Endothelial cell of umbilical vein (primary cell): ENCODE measurements around the gene TCERG1L. TPM values are rescaled to one million over a fixed set of nuclear protein-coding genes. Genes with fewer than 3 reads are reported as not detected.

ENCODE experiments used
- BruUV-seq: library from RNA; stranded (reverse); fragments of 400-500 nt; replicated peaks from 2 replicates; lab custom pipeline; 2021; lab: Mats Ljungman, UMichigan
- CTCF ChIA-PET: fragments of 300-600, 350-600 bp; sonication (Branson Sonifier 250); formaldehyde crosslinking; loops from one replicate; lab custom pipeline; 2021; ENCODE audit warnings: antibody characterized with exemption, inconsistent platforms; lab: Charles Lee
- POLR2A ChIA-PET: fragments of 300-600, 350-600 bp; sonication (Branson Sonifier 250); formaldehyde crosslinking; loops from one replicate; lab custom pipeline; 2021; ENCODE audit warnings: antibody characterized with exemption, inconsistent platforms; lab: Charles Lee
- DNase-seq: peaks from one replicate; pipeline ENCODE4 v3.0.0-alpha.2; 2011; ENCODE audit warnings: low read depth, low spot score
- FAIRE-seq: peaks from 2 replicates; lab custom pipeline; 2011; peaks lifted over from hg19 to GRCh38; lab: Jason Lieb, UNC
- H2AFZ ChIP-seq: 2 replicates; pipeline ENCODE4 v1.6.0; 2012; ENCODE audit warnings: low read depth, low read length, control low read depth, inconsistent platforms
- H3K27ac ChIP-seq: 2 replicates; pipeline ENCODE4 v1.5.1; 2011; ENCODE audit warnings: low read depth, mild to moderate bottlenecking, control low read depth, low read length, moderate library complexity; ENCODE audit not compliant: insufficient read depth
- H3K27me3 ChIP-seq, 2 experiments: 2 replicates each; pipeline versions ENCODE4 v1.6.0 to v1.6.1; 2011; ENCODE audit warnings: low read length in 2 of 2, mixed read lengths in 1 of 2; ENCODE audit not compliant: control insufficient read depth in 2 of 2, insufficient read depth in 2 of 2
- H3K36me3 ChIP-seq, 2 experiments: 2 replicates in 1 of 2; 3 replicates in 1 of 2; pipeline ENCODE4 v1.5.1; 2011; ENCODE audit warnings: low read length in 2 of 2, mild to moderate bottlenecking in 1 of 2, moderate library complexity in 1 of 2; ENCODE audit not compliant: control insufficient read depth in 2 of 2, insufficient read depth in 2 of 2; ENCODE audit errors: extremely low read depth in 1 of 2
- H3K4me1 ChIP-seq: 3 replicates; pipeline ENCODE4 v1.5.1; 2011; ENCODE audit warnings: mild to moderate bottlenecking, low read length; ENCODE audit not compliant: control insufficient read depth, insufficient read depth; ENCODE audit errors: extremely low read depth
- H3K4me2 ChIP-seq: 2 replicates; pipeline ENCODE4 v1.6.1; 2011; ENCODE audit warnings: low read length, control low read depth, mixed read lengths; ENCODE audit not compliant: insufficient read depth
- H3K4me3 ChIP-seq, 3 experiments: fragments of 200-600 bp in 1 of 3; sonication (generic), shearing (Covaris generic) in 1 of 3; replicated peaks in 1 of 3; 2 replicates each; pipeline ENCODE4 v1.5.1; 2011 to 2016; ENCODE audit warnings: control low read depth in 3 of 3, low read length in 3 of 3, mild to moderate bottlenecking in 2 of 3, inconsistent platforms in 1 of 3, low read depth in 1 of 3, moderate library complexity in 1 of 3; ENCODE audit not compliant: insufficient read depth in 1 of 3
- H3K79me2 ChIP-seq: 2 replicates; pipeline ENCODE4 v1.6.0; 2012; ENCODE audit warnings: low read length, inconsistent platforms; ENCODE audit not compliant: control insufficient read depth, insufficient read depth
- H3K9ac ChIP-seq: replicated peaks from 2 replicates; pipeline ENCODE3; 2011; ENCODE audit warnings: low read length, control low read depth; ENCODE audit not compliant: insufficient read depth; ENCODE audit errors: extremely low read depth
- H3K9me1 ChIP-seq: replicated peaks from 3 replicates; pipeline ENCODE4 v1.6.0; 2011; ENCODE audit warnings: mild to moderate bottlenecking, low read length; ENCODE audit not compliant: control insufficient read depth, insufficient read depth; ENCODE audit errors: extremely low read depth
- H3K9me3 ChIP-seq: replicated peaks from 2 replicates; pipeline ENCODE4 v1.5.1; 2012; ENCODE audit warnings: low read length, inconsistent platforms; ENCODE audit not compliant: control insufficient read depth, insufficient read depth
- H4K20me1 ChIP-seq: replicated peaks from 2 replicates; pipeline ENCODE3; 2011; ENCODE audit warnings: mild to moderate bottlenecking, low read length; ENCODE audit not compliant: control insufficient read depth, insufficient read depth; ENCODE audit errors: extremely low read depth
- EZH2 ChIP-seq: IDR thresholded peaks from 2 replicates; pipeline ENCODE4 v1.6.1; 2012; ENCODE audit warnings: borderline replicate concordance, low read depth, mild to moderate bottlenecking, moderate library complexity, low read length, inconsistent platforms; ENCODE audit not compliant: severe bottlenecking
- FOS ChIP-seq: IDR thresholded peaks from 2 replicates; pipeline ENCODE4 v1.6.1; 2011; ENCODE audit warnings: mild to moderate bottlenecking, low read length, moderate library complexity, borderline replicate concordance; ENCODE audit not compliant: insufficient read depth
- GATA2 ChIP-seq: IDR thresholded peaks from 2 replicates; pipeline ENCODE4 v1.7.0; 2011; ENCODE audit warnings: low read depth, mild to moderate bottlenecking, moderate library complexity, mixed read lengths, low read length; ENCODE audit not compliant: insufficient read length, insufficient read depth
- JUN ChIP-seq: IDR thresholded peaks from 2 replicates; pipeline ENCODE4 v1.6.1; 2011; ENCODE audit warnings: borderline replicate concordance, low read depth; ENCODE audit not compliant: insufficient read length, insufficient read depth
- MYC ChIP-seq: IDR thresholded peaks from one replicate; pipeline ENCODE4 v1.6.1; 2011; ENCODE audit warnings: mild to moderate bottlenecking, low read depth, low read length
- POLR2A ChIP-seq: IDR thresholded peaks from 2 replicates; pipeline ENCODE4 v1.6.1; 2012; ENCODE audit warnings: low read depth, mild to moderate bottlenecking, control low read depth, low read length
- POLR2AphosphoS5 ChIP-seq: IDR thresholded peaks from 2 replicates; pipeline ENCODE4 v1.6.1; 2012; ENCODE audit warnings: low read depth, mild to moderate bottlenecking, control low read depth, low read length, moderate library complexity; ENCODE audit not compliant: insufficient read depth
- dilution Hi-C: fragments of 300-500 bp; cut with MboI; formaldehyde crosslinking; loops from one replicate; pipeline ENCODE4 v1.15.0; 2019; ENCODE audit warnings: low sequenced_read_pairs; ENCODE audit not compliant: extremely low pct_ligation_motif_present
- intact Hi-C: fragments of 100-400 bp; cut with micrococcal nuclease; formaldehyde crosslinking; loops from one replicate; pipeline ENCODE4 v1.10.0; 2022
- polyA plus RNA-seq, 4 experiments: library from polyadenylated mRNA; depleted of rRNA in 3 of 4; stranded (reverse) in 3 of 4; unstranded in 1 of 4; fragments of >200 nt; gene quantifications; 2 replicates each; pipeline versions ENCODE4 v1.2.1 to v1.2.3, GENCODE V29; 2011 to 2012; ENCODE audit warnings: missing spikeins in 1 of 4
- total RNA-seq: library from RNA; stranded (reverse); gene quantifications from 2 replicates; pipeline ENCODE4 v1.2.3, GENCODE V29; 2021
- TF ChIP-seq, protein P1 (sequence below), 2 donors: IDR thresholded peaks; 1 replicate in 1 of 2; 2 replicates in 1 of 2; pipeline ENCODE4 v1.5.1; 2011; ENCODE audit warnings: low read length in 2 of 2, mild to moderate bottlenecking in 2 of 2, moderate library complexity in 2 of 2, control low read depth in 1 of 2, inconsistent platforms in 1 of 2, low read depth in 1 of 2; ENCODE audit not compliant: insufficient read depth in 1 of 2; ENCODE audit errors: extremely low read depth in 1 of 2
- TF ChIP-seq, protein P2 (sequence below): IDR thresholded peaks from 2 replicates; pipeline ENCODE4 v1.6.1; 2011; ENCODE audit not compliant: insufficient read depth, insufficient read length

Gene TCERG1L
- total and polyA plus RNA-seq, 2 donors (not counting 3 experiments of a cell fraction or from before 2014, with no cell fraction given): not detected

DNA sequence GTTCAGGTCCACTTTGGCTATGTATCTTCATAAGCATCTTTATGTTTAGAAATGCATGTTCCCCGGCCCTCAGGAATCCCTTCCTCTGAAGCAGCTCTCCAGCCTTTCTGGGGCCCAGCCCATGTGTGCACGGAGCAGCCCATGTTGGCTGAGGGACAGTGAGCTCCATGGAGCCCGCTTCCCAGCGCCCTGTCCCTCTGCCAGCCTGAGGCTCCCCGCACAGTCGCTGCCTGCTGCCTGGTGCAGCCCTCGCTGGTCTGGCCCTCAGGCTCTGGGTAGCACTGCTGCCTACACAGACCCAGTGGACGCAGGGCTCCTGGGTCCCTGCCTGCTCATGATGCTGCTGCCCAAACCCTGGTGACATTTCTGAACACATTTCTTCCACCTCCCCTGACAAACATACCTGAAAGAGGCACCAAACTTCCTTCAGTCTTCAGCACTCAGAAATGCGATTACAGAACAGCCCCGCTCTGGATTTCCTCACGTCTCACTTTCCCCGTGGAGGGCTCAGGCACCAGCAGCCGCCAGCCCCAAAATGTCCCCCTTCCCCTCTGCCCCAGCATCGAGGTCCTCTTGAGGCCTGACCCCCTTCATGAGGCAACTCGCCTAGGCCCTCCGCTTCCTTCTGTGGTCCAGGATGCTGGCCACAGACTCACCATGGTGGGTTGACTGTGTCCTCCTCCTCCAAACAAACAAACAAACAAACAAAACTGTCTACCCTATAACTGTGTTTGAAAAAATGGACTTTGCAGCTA, 5.0 kb upstream of the TCERG1L start:
- BruUV-seq: no TSS peak
- FAIRE-seq (no peak), DNase-seq (no peak)
- ChIA-PET POLR2A (no interaction called here), CTCF (no interaction called here)
- Histone ChIP-seq H2AFZ (no peak overlapping the region), H3K9me3 (peaks cover 2% of the 10 kb centered on the region), H3K9ac (no peak overlapping the region), H3K4me1 (no peaks in the 10 kb centered on the region), H4K20me1 (no peaks in the 10 kb centered on the region), H3K9me1 (no peaks in the 10 kb centered on the region), H3K27me3 (peaks cover 0 to 4% of the 10 kb centered on the region in 2 experiments), H3K4me2 (no peak overlapping the region), H3K79me2 (no peaks in the 10 kb centered on the region), H3K36me3 (no peaks in the 10 kb centered on the region), H3K27ac (no peak overlapping the region), H3K4me3 (no peak overlapping the region)
- TF ChIP-seq FOS (no peak), MYC (no peak), JUN (no peak), GATA2 (no peak), POLR2AphosphoS5 (no peak), POLR2A (no peak), EZH2 (no peak)
- TF ChIP-seq, protein P1, sequence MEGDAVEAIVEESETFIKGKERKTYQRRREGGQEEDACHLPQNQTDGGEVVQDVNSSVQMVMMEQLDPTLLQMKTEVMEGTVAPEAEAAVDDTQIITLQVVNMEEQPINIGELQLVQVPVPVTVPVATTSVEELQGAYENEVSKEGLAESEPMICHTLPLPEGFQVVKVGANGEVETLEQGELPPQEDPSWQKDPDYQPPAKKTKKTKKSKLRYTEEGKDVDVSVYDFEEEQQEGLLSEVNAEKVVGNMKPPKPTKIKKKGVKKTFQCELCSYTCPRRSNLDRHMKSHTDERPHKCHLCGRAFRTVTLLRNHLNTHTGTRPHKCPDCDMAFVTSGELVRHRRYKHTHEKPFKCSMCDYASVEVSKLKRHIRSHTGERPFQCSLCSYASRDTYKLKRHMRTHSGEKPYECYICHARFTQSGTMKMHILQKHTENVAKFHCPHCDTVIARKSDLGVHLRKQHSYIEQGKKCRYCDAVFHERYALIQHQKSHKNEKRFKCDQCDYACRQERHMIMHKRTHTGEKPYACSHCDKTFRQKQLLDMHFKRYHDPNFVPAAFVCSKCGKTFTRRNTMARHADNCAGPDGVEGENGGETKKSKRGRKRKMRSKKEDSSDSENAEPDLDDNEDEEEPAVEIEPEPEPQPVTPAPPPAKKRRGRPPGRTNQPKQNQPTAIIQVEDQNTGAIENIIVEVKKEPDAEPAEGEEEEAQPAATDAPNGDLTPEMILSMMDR (IDR thresholded peaks at IDR 0.05; ENCODE audit: extremely low read depth in 1 of 2, insufficient read depth in 1 of 2, low read depth in 1 of 2, low read length in 2 of 2): no peak
- TF ChIP-seq, protein P2, sequence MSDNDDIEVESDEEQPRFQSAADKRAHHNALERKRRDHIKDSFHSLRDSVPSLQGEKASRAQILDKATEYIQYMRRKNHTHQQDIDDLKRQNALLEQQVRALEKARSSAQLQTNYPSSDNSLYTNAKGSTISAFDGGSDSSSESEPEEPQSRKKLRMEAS: no peak
- dilution Hi-C loops: no loop called here
- intact Hi-C loops: no loop called here
